Left lung (tissue), 14 donors: ENCODE results near the gene ASZ1. TPM values are rescaled to one million over a fixed set of nuclear protein-coding genes. Genes with fewer than 3 reads are reported as not detected.
"Not testable (repeated sequence)": the region's sequence is repeated elsewhere in the genome, so short reads cannot be mapped to it uniquely, and the experiment has no call there.

ENCODE experiments used
- ATAC-seq: fragments of 200-7000 bp; cut with Tn5 transposase; one replicate; pipeline ENCODE4 v1.9.1; 2020; ENCODE audit warnings: moderate library complexity
- DNase-seq, 4 donors: peaks; one replicate each; pipeline ENCODE4 v3.0.0-alpha.2; 2013 to 2020
- H3K27ac ChIP-seq, 2 donors: fragments of 200-600 bp; sonication (generic) in 1 of 2; one replicate each; pipeline versions ENCODE4 v1.5.0 to v1.8.0; 2020 to 2021
- H3K27me3 ChIP-seq, 2 donors: fragments of 200-600 bp; sonication (generic) in 1 of 2; one replicate each; pipeline versions ENCODE4 v1.5.0 to v1.8.0; 2020 to 2021
- H3K36me3 ChIP-seq, 2 donors: fragments of 200-600 bp; sonication (generic) in 1 of 2; one replicate each; pipeline versions ENCODE4 v1.5.0 to v1.8.0; 2020 to 2021
- H3K4me1 ChIP-seq, 2 donors: fragments of 200-600 bp; one replicate each; pipeline ENCODE4 v1.8.0; 2021
- H3K4me3 ChIP-seq, 2 donors: fragments of 200-600 bp; sonication (generic) in 1 of 2; one replicate each; pipeline versions ENCODE4 v1.5.0 to v1.8.0; 2020 to 2021; ENCODE audit warnings: mild to moderate bottlenecking in 1 of 2
- H3K9me3 ChIP-seq, 2 donors: fragments of 200-600 bp; sonication (generic) in 1 of 2; one replicate each; pipeline versions ENCODE4 v1.5.0 to v1.8.0; 2020 to 2021
- intact Hi-C, 2 donors: fragments of 100-400 bp; cut with DNase I; formaldehyde crosslinking; loops; one replicate each; pipeline versions ENCODE4 v1.11.2 to v1.14.2; 2022
- long read RNA-seq, 12 donors: library from polyadenylated mRNA in 2 of 12; unstranded in 2 of 12; transcript quantifications; one replicate each; pipeline ENCODE4 v2.0.0 and lab custom pipeline, GENCODE V29; 2019 to 2026
- polyA plus RNA-seq, 6 donors: library from polyadenylated mRNA; unstranded; fragments of 120-200 nt; gene quantifications; one replicate each; pipeline ENCODE4 v1.2.1, GENCODE V29; 2013; ENCODE audit not compliant: insufficient read length in 6 of 6
- total RNA-seq, 2 donors: library from RNA; stranded (reverse); fragmentation: NEBNext Ultra II Directional; extraction: Animal tissue kit (Norgen Biotek cat#: 25700); gene quantifications; one replicate each; pipeline ENCODE4 v1.2.1, GENCODE V29; 2021
- TF ChIP-seq, protein P1 (sequence below), 2 donors: fragments of 200-600 bp; sonication (generic) in 1 of 2; IDR thresholded peaks; one replicate each; pipeline versions ENCODE4 v1.5.0 to v1.8.0; 2021; ENCODE audit warnings: antibody characterized with exemption in 2 of 2
- donor health status: DM: no; HTN: yes; CAD: no.
- donor health status: DM: no; HTN: no; CAD: no.

ASZ1 gene
- total RNA-seq (under 1 TPM in 1 of 2 donors, not detected in 1; 0.39 TPM), polyA plus RNA-seq (1 to 10 TPM in 4 of 6 donors, under 1 TPM in 2; 0.67 to 1.4 (median 1.1) TPM)
- long read RNA-seq, donor 1: 0 reads
- long read RNA-seq, donor 2: 0 reads
- long read RNA-seq, donor 3: 0 reads
- long read RNA-seq, donor 4: 0 reads
- long read RNA-seq, donor 5: 0 reads
- long read RNA-seq, donor 6: 0 reads
- long read RNA-seq, donor 7: 0 reads
- long read RNA-seq, donor 8: 0 reads
- long read RNA-seq, donor 9: 0 reads
- long read RNA-seq, donor 10: 0 reads
- long read RNA-seq, donor 11: 0 reads
- long read RNA-seq, donor 12: 0 reads

GRCh38 chr7:117427258-117427701, at the start of gene ASZ1:
Gene ASZ1, minus strand, starts transcription at chr7:117427493. Its CDS starts 33 bp downstream, at chr7:117427460.
- intact Hi-C loops: no loop called here
- ATAC-seq: peak; percentile 59
- Histone ChIP-seq H3K27ac (no peak within 1 kb of the TSS), H3K4me3 (no peak within 1 kb of the TSS), H3K36me3 (no peaks in the 10 kb centered on the region), H3K4me1 (no peaks in the 10 kb centered on the region), H3K27me3 (no peaks in the 10 kb centered on the region), H3K9me3 (peaks cover 0 to 3% of the 10 kb centered on the region in 2 donors)
- peak in 2 of 4 donors; percentile 3 to 60 for DNase-seq
- TF ChIP-seq, protein P1, sequence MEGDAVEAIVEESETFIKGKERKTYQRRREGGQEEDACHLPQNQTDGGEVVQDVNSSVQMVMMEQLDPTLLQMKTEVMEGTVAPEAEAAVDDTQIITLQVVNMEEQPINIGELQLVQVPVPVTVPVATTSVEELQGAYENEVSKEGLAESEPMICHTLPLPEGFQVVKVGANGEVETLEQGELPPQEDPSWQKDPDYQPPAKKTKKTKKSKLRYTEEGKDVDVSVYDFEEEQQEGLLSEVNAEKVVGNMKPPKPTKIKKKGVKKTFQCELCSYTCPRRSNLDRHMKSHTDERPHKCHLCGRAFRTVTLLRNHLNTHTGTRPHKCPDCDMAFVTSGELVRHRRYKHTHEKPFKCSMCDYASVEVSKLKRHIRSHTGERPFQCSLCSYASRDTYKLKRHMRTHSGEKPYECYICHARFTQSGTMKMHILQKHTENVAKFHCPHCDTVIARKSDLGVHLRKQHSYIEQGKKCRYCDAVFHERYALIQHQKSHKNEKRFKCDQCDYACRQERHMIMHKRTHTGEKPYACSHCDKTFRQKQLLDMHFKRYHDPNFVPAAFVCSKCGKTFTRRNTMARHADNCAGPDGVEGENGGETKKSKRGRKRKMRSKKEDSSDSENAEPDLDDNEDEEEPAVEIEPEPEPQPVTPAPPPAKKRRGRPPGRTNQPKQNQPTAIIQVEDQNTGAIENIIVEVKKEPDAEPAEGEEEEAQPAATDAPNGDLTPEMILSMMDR (IDR thresholded peaks at IDR 0.05): no peak

GRCh38 chr7:117476557-117477215, 49.4 kb upstream of the ASZ1 start:
- Histone ChIP-seq H3K27me3 (peaks cover 0 to 37% of the 10 kb centered on the region in 2 donors), H3K9me3 (no peaks in the 10 kb centered on the region), H3K36me3 (no peaks in the 10 kb centered on the region), H3K4me3 (no peak overlapping the region), H3K27ac (no peak overlapping the region), H3K4me1 (no peaks in the 10 kb centered on the region)
- intact Hi-C loops: no loop called here
- TF ChIP-seq, protein P1 (IDR thresholded peaks at IDR 0.05): no peak
- ATAC-seq (no peak), DNase-seq (no peak)

GRCh38 chr7:117472335-117472734, 45.0 kb upstream of the ASZ1 start:
- Histone ChIP-seq H3K36me3 (no peaks in the 10 kb centered on the region), H3K9me3 (no peaks in the 10 kb centered on the region), H3K4me3 (no peak overlapping the region), H3K4me1 (no peaks in the 10 kb centered on the region), H3K27me3 (no peaks in the 10 kb centered on the region), H3K27ac (no peak overlapping the region)
- ATAC-seq (no peak), DNase-seq (no peak)
- intact Hi-C loops: no loop called here
- TF ChIP-seq, protein P1 (IDR thresholded peaks at IDR 0.05): no peak

- intact Hi-C loops: no loop called here
- Histone ChIP-seq H3K4me3 (no peak overlapping the region), H3K27me3 (no peaks in the 10 kb centered on the region), H3K27ac (no peak overlapping the region), H3K9me3 (no peaks in the 10 kb centered on the region), H3K4me1 (no peaks in the 10 kb centered on the region), H3K36me3 (no peaks in the 10 kb centered on the region)
- DNase-seq (peak in 1 of 4 donors; percentile 32), ATAC-seq (no peak)
- TF ChIP-seq, protein P1 (IDR thresholded peaks at IDR 0.05): no peak
Observed at GRCh38 chr7:117470777-117471176, 43.5 kb upstream of the ASZ1 start.

GRCh38 chr7:117468174-117468573, 40.9 kb upstream of the ASZ1 start:
- TF ChIP-seq, protein P1 (IDR thresholded peaks at IDR 0.05): no peak
- Histone ChIP-seq H3K4me3 (no peak overlapping the region), H3K27me3 (no peaks in the 10 kb centered on the region), H3K9me3 (no peaks in the 10 kb centered on the region), H3K4me1 (no peaks in the 10 kb centered on the region), H3K27ac (no peak overlapping the region), H3K36me3 (no peaks in the 10 kb centered on the region)
- intact Hi-C loops: no loop called here
- ATAC-seq (no peak), DNase-seq (no peak)

DNA sequence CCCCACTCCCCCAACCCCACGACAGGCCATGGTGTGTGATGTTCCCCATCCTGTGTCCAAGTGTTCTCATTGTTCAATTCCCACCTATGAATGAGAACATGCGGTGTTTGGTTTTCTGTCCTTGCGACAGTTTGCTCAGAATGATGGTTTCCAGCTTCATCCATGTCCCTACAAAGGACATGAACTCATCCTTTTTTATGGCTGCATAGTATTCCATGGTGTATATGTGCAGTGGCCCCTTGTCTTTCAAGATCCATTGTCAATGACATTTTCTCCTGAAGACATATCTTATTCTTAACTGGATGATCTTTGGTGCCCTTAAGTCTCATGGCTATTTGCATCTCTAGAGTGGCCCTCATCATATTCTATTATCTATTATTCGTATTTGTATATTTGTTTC, 33.5 kb upstream of the ASZ1 start:
- H3K27ac ChIP-seq, ATAC-seq, H3K4me1 ChIP-seq, H3K9me3 ChIP-seq, H3K4me3 ChIP-seq, intact Hi-C loops, DNase-seq, H3K36me3 ChIP-seq, H3K27me3 ChIP-seq: not testable (repeated sequence)
